ENCODE data around the gene TOR1A.
"Not testable (repeated sequence)": the region's sequence is repeated elsewhere in the genome, so short reads cannot be mapped to it uniquely, and the experiment has no call there.

TOR1A gene

GRCh38 chr9:129816501-129817435 is 7.2 kb downstream of the TOR1A start:
- no peak for DNase-seq

GRCh38 chr9:129815278-129815677 is 8.7 kb downstream of the TOR1A start:
- DNase-seq: no peak

GRCh38 chr9:129814432-129815223 is 9.3 kb downstream of the TOR1A start:
- DNase-seq: no peak

- DNase-seq: no peak
Measured at GRCh38 chr9:129813661-129814060, 10.3 kb downstream of the TOR1A start.

- no peak for DNase-seq
Measured at GRCh38 chr9:129812385-129812784, 11.6 kb downstream of the TOR1A start.

- DNase-seq: no peak
Measured at GRCh38 chr9:129811967-129812363, 12.0 kb downstream of the TOR1A start.

GRCh38 chr9:129810788-129811187 is 13.1 kb downstream of the TOR1A start:
- DNase-seq: no peak

GRCh38 chr9:129810116-129810515 is 13.8 kb downstream of the TOR1A start:
- DNase-seq: no peak

- DNase-seq: no peak
Measured at GRCh38 chr9:129809346-129809745, 14.6 kb downstream of the TOR1A start.

- DNase-seq: no peak
Measured at GRCh38 chr9:129806061-129806460, 17.9 kb downstream of the TOR1A start.

GRCh38 chr9:129803676-129804060 is 20.3 kb downstream of the TOR1A start:
- DNase-seq: no peak

GRCh38 chr9:129802833-129803675 is 20.9 kb downstream of the TOR1A start, which contains the start of gene TOR1B:
TSS of gene TOR1B (plus strand) at chr9:129803184. CDS start at chr9:129803213, 29 bp downstream.
- peak; percentile 95 for DNase-seq

- no peak for DNase-seq
Measured at GRCh38 chr9:129801504-129801903, 22.4 kb downstream of the TOR1A start.

GRCh38 chr9:129798973-129799372 is 25.0 kb downstream of the TOR1A start:
- DNase-seq: no peak

- not testable (repeated sequence) for DNase-seq
Measured at GRCh38 chr9:129796029-129796428, 27.9 kb downstream of the TOR1A start.

- no peak for DNase-seq
Measured at GRCh38 chr9:129794549-129794948, 29.4 kb downstream of the TOR1A start.

- DNase-seq: no peak
Measured at GRCh38 chr9:129786481-129786880, 37.5 kb downstream of the TOR1A start.

- DNase-seq: no peak
Measured at GRCh38 chr9:129785866-129786265, 38.1 kb downstream of the TOR1A start.

- DNase-seq: not testable (repeated sequence)
Measured at GRCh38 chr9:129784970-129785369, 39.0 kb downstream of the TOR1A start.

GRCh38 chr9:129783516-129784361 is 40.2 kb downstream of the TOR1A start:
- DNase-seq: peak; percentile 80

GRCh38 chr9:129781981-129782380 is 42.0 kb downstream of the TOR1A start:
- no peak for DNase-seq

- DNase-seq: no peak
Measured at GRCh38 chr9:129781131-129781530, 42.8 kb downstream of the TOR1A start.
